Measurements from ENCODE around the gene PHYKPL.

DNA sequence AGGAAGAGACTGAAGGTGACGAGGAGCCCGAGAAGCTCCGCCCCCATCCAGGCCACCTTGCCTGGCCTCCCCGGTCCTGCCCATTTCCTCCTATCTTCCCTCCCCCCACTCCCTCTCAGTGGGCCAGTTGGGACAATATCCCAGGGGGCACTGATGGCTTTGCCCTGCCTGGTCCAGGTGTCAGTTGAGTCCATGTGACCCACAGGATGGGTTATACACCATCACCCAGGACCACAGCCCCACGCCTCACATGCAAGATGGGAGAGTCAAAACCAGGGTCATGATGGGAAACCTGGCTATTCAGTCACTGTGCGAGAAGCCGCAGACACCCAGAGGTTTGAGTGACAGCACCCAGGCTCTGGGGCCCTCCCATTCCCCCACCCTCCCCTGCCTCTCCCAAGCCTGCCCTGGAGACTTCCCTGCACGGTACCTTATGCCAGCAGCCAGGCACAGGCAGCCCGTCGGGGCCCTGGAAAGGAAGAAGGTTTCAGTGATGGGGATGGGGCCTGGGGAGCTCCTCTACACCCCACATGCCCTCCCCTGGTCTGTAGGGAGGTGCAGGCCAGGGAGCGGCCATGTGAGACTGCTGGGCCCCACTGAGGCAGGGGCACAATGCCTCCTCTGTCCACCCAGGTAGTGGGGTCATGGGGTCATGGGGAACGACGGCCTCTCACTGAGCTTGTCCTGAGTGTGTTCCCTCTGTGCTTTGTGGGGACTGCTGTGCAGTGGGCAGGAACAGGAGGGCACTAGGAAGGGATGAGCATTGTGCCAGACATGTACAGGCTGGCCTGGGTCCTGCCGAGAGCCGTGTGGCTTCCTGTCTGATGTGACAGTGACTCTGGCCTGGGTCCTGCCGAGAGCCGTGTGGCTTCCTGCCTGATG, 6.3 kb upstream of the PHYKPL start:
- no peak for TF ChIP-seq POLR2A (IDR thresholded peaks at IDR 0.05; ENCODE audit: low read depth, low read length)
- no peak for TF ChIP-seq POLR2AphosphoS5 (IDR thresholded peaks at IDR 0.05; ENCODE audit: low read depth, low read length)
- TF ChIP-seq TAF1 (IDR thresholded peaks at IDR 0.05; ENCODE audit: low read depth, low read length): no peak
- no peak for TF ChIP-seq SPI1 (IDR thresholded peaks at IDR 0.05; ENCODE audit: low read depth, low read length)
- no peak for TF ChIP-seq PAX5 (IDR thresholded peaks at IDR 0.05; ENCODE audit: insufficient read depth, low read length, severe bottlenecking)
- TF ChIP-seq POU2F2 (IDR thresholded peaks at IDR 0.05; ENCODE audit: low read depth, low read length): no peak

All from GM12891 (cell line).